Measurements from ENCODE around the gene PPARG.
"Not testable (repeated sequence)": the region's sequence is repeated elsewhere in the genome, so short reads cannot be mapped to it uniquely, and the experiment has no call there.

Gene PPARG

DNA sequence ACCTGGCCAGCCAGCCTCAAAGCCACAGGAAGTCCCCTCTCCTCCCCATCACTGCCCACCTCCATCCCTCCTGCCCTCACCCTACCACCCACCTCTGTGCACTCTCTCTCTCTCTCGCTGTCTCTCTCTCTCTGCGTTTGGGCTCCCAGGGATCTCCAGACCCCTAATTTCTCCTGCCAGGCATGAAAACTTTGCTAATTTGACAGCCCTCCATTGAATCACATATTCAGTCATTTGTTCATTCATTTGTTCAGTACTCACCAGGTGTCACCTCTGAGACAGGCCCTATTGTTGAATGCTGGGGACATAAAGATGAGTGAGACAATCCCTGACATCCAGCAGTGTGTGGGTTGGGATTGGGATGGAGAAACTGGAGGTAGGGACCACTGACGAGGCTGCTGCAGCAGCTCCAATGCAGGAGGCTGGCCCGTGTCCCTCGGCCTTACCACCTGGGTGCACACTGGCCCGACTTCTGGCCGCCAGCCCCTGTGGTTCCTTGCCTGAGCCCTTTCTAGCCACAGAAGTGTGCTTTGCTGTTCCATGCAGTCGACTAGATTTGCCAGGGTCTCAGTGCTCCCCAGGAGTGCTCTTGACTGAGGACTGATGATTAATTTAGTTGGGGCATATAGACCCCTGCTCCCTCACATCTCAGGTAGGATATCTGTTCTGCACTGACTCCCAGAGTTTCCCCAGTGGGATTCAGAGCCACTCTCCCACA is 156.8 kb downstream of the PPARG start:
- no peak for DNase-seq

DNA sequence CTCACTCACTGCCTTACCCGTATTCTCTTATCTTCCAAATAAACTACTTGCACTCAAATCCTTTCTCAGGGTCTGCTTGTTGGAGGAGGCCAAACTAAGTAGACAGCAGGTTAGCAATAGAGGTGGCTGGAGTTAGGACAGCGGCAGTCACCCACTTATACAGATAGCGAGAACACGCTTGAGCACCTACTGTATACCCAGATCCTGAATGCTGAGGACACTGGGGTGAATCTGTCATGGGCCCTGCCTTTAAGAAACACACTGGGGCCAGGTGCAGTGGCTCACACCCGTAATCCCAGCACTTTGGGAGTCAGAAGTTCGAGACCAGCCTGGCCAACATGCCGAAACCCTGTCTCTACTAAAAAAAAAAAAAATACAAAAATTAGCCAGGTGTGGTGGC is 157.4 kb downstream of the PPARG start:
- DNase-seq: no peak

DNA sequence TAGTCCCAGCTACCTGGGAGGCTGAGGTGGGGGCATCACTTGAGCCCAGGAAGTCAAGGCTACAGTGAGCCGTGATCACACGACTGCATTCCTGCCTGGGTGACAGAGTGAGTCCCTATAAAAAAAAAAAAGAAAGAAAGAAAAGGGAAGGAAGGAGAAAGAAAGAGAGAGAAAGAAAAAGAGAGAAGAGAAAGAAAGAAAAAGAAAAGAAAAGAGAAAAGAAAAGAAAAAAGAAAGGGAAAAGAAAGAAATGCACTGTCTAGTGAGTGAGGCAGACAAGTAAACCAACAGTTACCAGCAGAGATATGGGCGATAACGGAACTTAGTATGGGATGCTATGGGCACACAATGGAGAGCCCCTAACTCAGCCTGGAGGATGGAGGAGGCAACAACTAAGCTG is 158.2 kb downstream of the PPARG start:
- DNase-seq: no peak

DNA sequence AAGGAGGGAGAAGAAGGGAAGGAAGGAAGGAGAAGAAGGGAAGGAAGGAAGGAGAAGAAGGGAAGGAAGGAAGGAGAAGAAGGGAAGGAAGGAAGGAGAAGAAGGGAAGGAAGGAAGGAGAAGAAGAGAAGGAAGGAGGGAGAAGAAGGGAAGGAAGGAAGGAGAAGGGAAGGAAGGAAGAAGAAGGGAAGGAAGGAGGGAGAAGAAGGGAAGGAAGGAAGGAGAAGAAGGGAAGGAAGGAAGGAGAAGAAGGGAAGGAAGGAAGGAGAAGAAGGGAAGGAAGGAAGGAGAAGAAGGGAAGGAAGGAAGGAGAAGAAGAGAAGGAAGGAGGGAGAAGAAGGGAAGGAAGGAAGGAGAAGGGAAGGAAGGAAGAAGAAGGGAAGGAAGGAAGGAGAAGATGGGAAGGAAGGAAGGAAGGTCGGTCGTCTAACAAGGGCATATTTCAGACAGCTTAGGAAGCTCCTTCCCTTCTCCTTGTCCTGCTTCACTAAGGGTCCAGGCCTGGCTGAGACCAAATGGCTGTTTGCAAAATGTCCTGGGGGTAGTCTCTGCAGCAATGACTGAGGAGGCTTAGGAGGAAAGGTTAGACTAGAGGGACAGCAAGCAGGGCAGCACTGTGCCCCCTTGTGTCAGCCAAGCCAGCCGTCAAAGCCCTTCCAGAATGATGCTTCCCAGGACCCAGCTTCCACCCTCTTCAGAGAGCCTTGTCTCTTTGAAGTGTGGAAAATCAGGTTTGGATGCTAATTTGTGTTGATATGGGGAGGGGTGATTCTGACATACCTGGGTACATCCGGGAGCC is 159.7 kb downstream of the PPARG start:
- DNase-seq: not testable (repeated sequence)

DNA sequence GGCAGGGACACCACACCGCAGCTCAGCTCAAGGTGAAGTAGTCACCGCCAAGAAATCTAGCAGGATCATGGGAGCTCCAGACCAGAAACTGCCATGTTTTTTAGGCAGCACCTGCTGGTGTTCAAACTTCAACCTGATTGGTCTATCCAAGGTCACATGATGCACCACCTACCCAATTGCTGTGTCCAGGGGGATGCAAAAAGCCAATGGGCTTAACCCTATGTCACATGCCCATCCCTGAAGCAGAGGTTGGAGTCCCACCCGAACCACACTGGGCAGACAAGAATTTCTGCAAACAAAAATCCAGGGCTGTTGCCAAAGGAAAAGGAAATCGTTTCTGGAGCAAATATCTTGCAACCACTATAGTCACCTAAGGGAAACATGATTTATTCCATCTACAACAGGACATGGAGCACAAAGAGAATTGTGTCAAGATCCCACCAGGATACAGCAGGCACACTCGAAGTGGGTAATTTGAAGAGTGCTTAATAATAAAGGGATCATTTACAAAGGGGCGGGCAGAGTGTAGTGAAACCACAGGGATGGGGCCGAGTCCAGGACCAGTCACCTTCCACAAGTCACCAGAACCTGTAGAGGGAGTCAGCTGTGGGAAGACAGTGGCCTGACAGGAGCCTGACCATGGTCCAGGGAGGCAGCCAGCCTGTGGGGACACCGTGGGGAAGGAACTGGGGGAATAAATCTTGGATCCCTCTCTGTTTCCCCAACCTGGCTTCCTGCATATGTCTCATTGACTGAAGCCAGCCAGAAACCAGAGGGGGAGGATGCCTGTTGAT is 161.2 kb downstream of the PPARG start:
- no peak for DNase-seq

DNA sequence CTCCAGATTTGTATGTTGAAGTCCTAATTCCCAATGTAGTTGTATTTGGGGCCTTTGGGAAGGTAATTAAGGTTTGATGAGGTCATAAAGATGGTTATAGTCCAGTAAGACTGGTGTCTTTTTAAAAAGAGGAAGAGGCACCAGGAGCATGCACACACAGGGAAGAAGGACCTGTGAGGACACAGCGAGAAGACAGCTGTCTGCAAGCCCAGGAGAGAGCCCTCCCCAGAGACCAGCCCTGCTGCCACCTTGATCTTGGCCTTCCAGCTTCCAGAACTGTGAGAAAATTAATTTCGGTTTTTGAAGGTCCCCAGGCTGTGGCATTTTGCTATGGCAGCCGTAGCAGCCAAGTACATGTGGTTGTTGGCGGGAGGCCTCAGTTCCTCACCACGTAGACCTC is 162.6 kb downstream of the PPARG start:
- DNase-seq: no peak

DNA sequence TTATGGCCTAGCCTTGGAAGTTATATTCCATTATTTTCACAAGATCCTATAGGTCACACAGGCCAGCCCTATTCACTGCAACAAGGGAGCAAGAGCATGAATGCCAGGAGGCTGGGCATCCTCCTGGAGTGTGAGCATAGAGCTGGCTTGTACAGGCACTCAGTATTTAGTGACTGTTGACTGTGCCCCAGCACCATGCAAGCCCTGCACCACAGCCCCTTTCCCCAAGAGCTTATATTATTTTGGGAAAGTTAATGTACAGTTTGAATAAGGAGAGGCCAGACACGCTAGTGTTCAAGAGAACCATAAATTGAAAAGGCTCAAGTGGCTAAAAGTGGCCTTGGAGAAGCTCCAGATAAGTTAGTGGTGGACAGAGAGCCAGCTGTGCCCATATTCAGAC is 163.1 kb downstream of the PPARG start:
- no peak for DNase-seq

DNA sequence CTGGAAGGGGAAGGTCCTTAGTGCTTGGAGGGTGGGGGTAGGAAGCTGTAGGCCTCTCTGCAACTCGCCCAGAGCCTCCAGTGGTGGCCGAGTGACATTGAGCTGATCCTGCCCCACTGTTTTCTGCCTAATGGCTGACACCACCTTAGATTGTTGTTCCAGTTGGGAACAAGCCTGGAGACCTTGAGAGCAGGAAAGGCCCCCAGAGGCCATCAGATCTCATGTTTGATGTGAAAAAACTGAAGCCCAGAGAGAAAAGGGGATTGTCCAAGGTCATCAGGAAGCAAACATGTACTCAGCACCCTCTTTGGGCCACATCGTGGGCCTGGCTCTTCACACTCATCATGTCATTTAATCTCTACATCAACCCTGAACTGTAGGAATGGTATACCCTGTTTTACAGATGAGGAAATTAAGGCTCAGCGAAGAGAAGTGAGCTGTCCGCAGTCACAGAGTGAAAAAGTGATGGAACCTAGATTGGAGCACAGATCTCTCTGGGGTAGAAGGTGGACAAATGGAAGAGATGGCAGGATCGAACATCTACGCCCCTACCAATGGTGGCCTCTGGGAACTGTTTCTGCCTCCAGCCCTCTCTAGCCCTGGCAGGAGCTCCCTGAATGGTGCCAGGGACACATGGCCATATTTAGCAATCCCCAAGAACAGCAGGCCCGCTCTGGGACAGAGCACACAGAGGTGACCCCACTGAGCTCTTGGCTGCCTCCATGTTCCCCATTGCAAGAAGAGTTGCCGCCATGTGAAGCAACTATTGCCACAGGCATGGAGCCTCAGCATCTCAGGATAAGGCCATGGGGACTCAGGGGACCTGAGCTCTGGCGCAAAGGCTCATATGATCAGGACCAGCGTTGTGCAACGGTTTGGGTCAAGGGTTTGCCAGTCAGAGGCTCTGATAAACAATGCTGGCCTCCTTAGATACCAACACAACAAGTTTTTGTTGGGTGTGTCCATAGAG is 163.8 kb downstream of the PPARG start:
- DNase-seq: no peak

DNA sequence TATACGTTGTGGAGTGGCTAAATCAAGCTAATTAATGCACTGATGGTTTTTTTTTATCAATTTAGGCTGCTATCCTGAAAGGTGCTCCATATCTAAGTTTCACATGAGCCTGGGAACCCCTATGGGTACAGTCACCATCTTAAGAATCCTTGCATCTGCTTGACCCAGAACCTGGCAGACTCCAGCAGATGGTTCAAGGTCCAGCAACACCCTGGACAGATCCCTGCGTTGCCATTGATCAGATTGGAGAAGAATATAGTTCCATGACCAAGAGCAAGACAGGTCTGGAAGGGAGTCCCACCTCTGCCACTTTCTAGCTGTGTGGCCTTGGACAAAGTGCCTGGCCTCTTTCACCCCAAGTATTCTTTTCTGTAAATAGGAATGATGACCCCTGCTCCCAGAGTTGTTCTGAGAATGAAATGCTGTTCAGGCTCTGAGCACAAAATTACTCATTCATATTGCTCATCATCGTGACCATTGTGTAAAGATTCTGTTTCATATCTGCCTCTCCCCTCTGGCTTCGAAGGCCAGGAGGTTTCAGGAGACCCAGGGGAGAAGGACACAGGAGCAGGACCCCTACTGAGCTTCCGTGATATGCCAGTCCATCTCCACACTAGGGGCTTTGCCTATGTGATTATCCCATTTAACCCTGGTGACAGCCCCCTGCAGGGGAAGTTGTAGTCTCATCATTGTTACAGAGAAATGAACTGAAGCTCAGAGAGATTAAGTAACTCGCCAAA is 165.4 kb downstream of the PPARG start:
- peak; percentile 27 to 70 (median 58) for DNase-seq

DNA sequence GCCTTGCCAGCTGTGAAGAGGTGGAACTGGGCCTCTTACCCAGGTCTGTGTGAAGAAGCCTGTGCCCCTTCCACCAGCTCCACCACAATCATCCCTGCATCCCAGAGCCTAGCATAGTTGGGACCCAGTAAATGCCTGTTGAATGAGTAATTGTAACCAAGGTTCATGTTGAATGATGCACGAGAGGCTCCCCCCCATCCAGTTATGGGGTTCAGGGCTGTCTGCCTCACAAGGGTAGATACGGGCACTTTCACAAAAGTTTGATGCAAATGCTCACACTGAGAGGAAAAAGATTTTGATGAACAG is 165.9 kb downstream of the PPARG start:
- DNase-seq: no peak

DNA sequence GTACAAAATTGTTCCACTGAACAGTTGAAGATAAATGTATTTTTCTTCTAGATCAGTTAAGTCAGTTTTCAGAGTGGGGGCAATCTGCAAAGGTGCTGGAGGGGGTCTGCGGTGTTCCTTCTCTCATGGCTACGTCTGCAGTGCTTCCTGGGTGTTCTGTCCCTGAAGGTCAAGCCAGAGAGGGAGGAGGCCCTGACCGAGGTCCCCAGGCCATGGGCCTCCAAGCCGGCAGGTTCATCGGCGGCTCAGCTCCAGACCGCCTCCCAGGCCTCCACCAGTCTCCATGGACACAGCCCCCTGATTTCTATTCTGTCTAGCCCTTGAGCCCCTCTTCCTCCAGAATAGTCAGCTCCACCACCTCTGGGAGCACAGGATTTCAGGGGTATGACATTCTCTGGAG is 166.9 kb downstream of the PPARG start:
- no peak for DNase-seq

DNA sequence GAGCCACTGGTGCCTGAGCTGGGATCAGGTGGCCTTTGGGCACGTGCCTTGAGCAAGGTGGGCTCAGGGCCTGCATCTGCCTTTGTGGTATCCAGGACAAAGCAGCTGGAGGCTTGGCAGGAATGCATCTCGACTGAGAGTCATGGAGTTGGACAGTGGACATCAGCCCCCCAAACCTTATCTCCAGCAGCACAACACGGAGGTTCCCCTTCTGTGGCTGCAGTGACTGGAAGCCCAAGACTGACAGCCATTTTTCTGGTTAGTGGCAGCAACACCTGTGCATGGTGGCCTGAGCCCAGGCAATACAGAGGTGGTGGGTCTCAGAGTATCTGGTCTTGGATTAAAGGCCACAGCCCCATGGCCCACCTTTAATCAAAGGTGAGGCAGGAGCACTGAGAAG is 167.6 kb downstream of the PPARG start:
- DNase-seq: no peak

DNA sequence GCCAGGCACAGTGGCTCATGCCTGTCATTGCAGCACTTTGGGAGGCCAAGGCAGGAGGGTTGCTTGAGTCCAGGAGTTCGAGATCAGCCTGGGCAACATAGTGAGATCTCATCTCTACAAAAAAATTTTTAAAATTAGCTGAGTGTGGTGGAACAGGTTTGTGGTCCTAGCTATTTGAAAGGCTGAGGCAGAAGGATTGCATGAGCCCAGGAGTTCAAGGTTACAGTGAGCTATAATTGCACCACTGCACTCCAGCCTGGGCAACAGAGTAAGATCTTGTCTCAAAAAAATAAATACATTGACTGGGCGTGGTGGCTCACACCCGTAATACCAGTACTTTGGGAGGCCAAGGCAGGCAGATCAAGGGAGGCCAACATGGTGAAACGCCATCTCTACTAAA is 168.5 kb downstream of the PPARG start:
- DNase-seq: not testable (repeated sequence)

DNA sequence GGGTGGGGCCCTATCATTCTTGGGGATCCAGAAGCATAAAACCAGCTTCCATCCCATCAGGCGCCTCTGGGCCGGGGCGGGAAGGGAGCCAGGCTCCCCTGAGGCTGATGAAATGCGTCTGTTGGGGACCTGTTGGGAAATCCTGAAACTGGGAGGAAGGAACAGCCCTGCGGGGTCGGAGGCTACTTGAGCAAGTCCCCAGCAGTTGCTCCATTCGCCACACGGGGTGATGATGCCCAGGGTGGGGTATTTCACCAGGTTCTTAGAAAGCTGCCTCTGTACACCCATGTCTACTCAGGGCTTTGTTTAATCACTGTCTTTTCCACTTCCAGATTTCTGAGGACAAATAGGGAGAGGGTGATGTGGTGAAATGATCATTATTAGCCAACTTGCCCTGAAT is 170.0 kb downstream of the PPARG start:
- DNase-seq: peak; percentile 84 to 89 (median 87)

DNA sequence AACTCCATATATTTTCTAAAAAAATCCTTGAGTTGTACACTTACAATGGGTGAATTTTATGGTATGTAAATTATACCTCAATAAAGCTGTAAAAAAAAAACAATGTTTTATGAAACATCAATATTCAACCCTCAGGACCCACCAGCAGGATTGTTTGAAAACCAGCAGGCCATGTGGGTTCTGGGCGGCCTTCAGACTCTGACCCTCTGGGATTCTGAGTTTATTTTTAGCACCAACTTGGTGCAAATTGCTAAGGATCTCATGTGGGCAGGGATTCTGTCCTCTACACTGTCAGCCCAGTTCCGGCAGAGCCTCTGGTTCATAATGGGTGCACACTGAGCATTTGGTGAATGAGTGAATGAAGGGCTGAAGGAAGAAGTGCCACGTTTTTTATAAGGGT is 171.3 kb downstream of the PPARG start:
- no peak for DNase-seq

DNA sequence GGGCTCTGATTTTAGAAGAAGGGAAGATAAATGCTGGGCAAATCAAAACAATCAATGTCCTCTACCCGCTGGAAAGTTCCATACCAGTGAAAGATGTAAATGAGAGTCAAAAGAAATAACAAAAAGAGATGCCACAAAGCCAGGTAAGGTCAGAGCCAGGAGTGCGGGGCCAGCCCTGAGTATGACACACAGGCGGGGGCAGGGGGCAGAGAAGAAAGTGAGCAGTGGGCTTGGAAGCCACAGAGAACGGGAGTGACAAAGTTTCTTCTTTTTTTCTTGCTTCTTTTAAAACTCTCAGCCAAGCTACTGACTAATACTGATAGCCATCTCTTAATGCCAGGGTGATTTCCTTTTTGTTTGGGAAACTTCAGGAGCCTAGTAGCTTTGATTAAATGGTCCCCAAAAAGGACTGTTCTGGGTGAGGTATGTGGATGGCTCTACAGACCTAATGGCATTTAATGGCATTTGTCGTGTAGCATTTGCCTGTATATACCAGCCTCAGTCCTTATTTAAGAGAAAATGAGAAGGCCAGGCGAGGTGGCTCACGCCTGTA is 172.3 kb downstream of the PPARG start:
- DNase-seq: no peak

DNA sequence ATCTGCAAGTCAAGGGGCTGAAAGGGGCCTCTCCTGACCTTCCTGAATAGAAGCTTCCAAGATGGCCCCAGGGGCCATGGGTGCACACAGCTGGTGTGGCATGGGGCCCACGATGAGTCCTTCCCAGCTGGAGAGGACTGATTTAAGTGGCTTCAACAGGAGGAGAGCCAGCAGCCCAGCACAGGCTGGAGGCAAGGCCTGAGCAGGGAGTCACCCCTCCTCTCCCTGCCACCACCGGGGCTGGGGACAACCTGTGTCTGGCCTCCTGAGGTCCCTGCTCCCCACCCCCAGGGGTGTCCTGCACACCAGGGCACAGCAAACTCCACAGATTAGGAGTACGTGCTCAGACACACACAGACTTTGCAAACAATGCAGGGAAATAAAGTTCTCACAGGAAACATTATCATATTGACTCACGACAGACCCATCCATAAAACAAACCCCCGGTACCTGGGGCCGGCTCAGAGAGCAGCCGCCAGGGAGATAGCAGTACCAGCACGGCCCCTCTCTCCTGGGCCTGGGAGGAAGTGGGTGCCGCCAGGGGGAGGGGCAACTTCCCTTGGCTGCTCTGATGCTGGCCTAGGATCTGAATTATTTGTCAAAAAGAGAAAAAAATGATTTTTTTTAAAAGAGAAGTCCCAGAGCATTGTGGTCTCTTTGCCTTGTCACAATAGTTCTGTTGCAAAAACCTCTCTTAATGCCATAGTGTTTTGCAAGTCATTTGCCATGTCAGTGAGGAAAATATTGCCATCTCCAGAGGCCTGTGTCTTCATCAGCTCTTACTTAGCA is 173.5 kb downstream of the PPARG start:
- DNase-seq: peak in 2 of 3 donors; percentile 26 to 34

DNA sequence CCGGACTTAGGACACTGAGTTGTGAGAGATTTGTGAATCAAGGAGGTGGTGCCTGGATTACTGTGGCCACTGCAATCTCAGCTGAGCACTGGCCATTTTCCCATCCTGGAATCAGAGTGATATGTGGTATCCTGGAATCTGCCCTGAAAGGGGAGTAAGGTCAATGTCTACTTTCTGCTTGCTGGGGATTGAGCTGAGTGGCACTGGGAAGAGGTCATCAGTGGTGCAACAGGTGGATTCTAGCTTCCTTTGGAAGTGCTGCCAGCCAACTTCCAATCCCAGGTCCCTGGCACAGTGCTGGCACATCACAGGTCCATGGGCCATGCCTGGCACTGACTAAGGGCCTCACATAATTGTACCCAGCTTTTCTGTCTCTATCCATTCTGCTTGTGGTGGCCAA is 174.8 kb downstream of the PPARG start:
- DNase-seq: no peak

DNA sequence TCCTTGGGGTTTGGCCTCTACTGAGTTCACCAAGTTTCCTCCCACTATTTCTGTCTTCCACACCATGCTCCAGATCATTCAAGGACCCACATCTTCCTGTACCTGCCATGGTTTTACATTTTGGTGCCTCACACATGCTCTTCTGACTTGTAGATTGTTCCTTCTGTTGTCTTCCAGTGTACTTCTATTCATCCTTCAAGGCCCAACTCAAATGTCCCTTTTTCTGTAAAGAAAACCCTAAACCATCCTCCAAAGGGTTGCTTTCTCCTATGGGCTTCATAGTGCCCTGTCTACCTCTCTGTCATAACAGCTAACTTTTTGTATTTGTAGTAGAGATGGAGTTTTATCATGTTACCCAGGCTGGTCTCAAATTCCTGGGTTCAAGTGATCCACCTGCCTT is 175.3 kb downstream of the PPARG start:
- no peak for DNase-seq

DNA sequence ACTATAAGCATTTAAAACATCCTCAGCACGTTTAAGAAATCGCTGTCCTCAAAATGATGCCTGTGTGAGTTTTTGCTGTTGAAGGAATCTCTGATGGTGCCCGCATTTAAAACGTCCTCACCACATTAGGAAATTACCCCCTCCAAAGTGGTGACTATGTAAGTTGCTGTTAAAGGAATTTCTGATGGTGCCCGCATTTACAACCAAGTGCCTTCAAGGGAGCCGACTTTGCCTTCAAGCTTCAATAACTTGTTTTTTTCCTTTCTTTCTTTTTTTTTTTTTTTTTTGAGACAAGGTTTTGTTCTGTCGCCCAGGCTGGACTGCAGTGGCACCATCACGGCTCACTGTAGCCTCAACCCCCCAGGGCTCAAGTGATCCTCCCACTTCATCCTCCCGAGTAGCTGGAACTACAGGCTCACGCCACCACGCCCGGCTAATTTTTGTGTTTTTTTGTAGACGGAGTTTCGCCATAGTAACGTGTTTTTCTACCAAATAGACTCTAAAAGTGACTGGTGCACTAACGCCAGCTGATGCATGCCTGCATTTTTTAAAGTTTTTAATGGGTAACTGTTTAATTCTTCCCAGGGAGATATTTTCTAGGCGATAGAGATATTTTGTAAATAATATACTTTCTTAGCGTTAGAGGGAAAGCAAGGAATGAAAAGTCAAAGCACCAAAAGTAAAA is 176.4 kb downstream of the PPARG start:
- DNase-seq: no peak
